Left renal pelvis (tissue), 4 donors: Measurements from ENCODE around the gene GSDME. TPM values are rescaled to one million over a fixed set of nuclear protein-coding genes. Genes with fewer than 3 reads are reported as not detected.

Source experiments
- DNase-seq, 4 donors: peaks; one replicate each; pipeline ENCODE4 v3.0.0-alpha.2; 2013; ENCODE audit warnings: low read depth in 4 of 4, low spot score in 3 of 4
- polyA plus RNA-seq, 4 donors: library from polyadenylated mRNA; unstranded; fragments of 120-200 nt; gene quantifications; one replicate each; pipeline ENCODE4 v1.2.1, GENCODE V29; 2013; ENCODE audit not compliant: insufficient read length in 4 of 4

Gene GSDME
- polyA plus RNA-seq, 4 donors: 10.4 to 15.1 (median 14.4) TPM

- no peak for DNase-seq
Observed at GRCh38 chr7:24707988-24708615, 49.2 kb downstream of the GSDME start.

DNA sequence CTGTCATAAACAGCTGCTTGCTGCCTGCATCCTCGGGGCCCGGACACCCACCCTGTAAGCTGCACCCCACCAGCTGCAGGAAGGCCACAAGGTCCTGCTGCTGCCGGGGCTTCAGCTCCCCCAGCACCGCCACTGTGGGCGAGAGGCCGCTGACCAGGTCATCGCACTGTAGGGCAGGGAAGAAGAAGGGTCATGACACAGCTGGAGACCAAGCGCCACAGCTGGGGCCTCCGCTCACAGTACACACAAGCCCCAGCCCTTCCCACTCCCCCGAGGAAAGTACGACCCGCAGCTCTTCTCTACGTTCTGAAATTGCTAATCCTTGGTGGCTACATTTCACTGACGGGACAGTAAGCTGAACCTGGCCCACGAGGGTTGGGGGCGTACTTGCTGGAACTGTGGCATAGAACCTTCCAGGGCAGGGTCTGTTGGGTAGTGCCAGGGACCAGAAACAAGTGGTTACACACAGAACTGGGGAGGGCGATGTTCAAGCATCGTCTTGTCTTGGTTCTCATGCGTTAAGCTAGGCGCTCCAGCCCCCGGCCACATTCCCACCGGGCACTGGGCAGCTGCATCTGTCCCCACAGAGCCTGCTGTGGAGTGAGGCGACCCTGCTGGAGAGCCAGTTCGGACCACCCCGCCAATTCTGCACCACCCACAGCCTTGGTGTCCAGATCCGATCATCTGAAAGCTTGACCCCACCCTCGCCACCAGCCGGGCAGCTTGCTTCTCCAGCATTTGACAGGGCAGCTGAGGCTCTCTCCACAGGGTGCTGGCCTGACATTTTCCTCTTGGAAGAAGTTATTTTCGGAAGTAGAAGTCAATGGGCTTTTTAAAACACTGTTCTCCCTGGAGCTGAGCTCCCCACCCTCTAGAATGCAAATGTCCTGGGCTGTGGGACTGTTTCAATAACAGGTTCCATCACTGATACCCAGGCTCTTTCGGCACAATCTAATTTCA lies 50.8 kb downstream of the GSDME start:
- DNase-seq: no peak

DNA sequence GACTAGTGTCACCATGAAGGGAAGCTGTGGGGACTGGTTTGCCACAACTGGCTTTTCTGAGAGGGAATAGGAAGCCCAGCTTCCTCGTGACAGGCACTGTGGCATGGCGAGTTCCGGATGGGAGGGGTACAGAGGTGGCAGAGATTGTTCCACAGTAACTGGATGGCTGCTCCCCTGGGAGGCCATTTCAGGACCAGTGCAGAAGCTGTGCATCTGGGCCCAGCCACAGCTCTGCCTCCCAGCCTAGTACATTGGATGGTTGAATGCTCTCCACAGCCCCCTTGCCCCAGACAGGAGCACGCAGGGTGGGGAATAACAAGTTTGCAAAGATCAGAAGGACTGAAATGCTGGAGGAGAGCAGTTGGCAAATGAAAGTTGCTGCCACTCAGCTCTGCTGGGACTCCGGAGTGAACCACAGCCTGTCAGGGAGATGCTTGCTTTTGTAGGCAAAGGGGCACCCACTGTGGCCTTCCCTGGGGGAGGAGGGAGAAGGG lies 51.8 kb downstream of the GSDME start:
- DNase-seq: no peak

- DNase-seq: no peak
Observed at GRCh38 chr7:24704311-24704710, 53.0 kb downstream of the GSDME start.

- no peak for DNase-seq
Observed at GRCh38 chr7:24703296-24703695, 54.0 kb downstream of the GSDME start.

DNA sequence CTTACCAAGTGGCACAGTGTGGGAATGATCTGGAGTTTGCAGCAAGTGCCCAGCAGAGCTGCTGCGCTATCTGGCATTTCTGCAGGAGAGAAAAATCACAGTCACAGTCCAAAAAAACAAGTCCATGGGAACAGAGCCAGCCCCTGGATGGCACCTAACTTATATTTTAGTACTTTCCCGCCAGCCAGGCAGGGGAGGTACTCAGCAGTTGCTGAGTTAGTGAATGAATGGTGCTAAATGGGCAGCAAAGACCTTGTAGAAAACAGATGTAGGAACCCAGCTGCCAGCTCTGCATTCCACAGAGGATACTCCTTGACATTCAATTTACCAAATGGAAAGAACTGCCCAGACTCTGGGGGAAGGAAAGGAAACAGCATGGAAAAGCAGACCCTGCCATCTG lies 54.5 kb downstream of the GSDME start:
- DNase-seq: no peak

- DNase-seq: no peak
Observed at GRCh38 chr7:24701261-24702235, 55.7 kb downstream of the GSDME start.

GRCh38 chr7:24700521-24701260 lies 56.6 kb downstream of the GSDME start:
- DNase-seq: no peak

DNA sequence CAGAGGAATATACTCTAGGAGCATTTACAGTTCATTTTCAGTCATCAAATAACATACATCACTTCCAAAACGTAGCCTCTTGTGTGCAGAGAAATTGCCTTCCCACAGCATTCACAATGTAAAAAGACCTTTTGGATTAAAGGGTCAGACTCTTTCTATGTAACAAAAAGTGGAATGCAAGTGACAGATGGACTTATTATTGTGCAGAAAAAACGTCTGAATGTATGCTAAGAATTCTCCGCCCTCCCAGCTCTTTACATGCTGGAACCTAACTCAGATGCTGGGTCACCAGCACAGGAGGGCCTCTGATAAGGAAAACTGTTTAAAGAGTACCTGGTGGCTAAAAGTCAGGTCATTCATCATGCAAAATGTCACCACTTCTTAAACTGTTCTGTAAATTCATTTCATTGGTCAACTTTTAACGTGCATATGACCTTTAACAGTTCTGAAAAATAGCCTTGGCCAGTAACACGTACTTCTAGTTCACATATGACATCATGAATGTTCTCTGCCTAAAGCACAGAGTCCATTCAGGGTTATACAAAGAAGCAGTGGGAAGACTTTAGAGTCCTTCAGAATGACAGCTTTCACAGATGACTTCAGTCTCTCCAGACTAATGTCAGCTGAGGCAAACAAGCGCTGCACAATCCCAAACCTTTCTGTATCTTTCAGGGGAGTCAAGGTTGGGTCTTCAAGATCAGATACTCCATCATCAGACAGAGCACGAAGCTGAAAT lies 58.6 kb downstream of the GSDME start:
- DNase-seq: no peak

GRCh38 chr7:24697416-24697815 lies 59.8 kb downstream of the GSDME start:
- DNase-seq: no peak

- no peak for DNase-seq
Observed at GRCh38 chr7:24692592-24692991, 64.7 kb downstream of the GSDME start.

- DNase-seq: no peak
Observed at GRCh38 chr7:24690251-24690650, 67.0 kb downstream of the GSDME start.

DNA sequence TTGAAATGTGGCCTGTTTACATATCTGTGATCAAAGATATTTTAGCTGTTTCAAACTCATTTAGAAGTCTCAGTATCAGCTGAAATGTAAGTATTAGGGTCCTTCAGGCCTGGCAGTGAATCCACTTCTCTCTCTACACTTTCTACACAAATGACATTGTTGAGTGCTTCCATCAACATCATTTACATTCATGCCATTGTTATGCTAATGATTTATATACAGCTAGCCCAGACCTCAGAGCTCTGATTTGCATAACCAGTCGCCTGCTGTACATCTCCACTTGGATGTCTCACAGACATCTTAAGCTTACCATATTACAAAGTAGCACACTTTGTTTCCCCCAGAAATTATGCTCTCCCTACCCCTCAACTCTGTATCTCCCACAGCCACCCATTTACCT lies 71.6 kb downstream of the GSDME start:
- DNase-seq: no peak

- DNase-seq: no peak
Observed at GRCh38 chr7:24670782-24671181, 86.5 kb downstream of the GSDME start.

DNA sequence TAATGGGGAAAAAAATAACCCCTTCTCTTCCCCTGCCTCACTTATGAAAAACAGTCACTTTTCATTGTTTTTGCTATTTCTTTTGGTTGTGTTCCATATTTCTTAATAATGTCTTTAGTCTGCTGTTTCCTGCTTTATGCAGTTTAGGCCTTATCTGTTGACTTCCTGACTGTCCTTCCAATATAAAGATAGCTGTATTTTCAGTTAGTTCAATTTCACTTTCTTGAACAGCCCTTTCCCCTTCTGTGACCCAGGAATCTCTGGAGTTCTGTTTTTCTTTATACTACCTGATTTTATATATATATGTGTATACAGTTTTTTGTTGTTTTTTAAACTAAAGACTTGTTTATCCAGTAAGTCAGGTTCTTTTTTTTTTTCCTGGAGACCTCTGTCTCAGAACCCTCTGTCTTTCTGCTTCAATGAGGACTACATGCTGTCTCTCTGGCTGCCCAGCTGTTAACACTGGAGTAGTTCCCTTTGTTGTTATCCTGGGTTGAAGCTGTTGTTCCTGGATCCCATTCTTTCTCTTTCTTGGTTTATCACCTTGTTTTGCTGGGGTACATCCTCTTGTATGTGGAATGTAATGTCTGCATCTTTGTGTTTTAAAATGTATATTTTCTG lies 87.2 kb downstream of the GSDME start:
- no peak for DNase-seq

DNA sequence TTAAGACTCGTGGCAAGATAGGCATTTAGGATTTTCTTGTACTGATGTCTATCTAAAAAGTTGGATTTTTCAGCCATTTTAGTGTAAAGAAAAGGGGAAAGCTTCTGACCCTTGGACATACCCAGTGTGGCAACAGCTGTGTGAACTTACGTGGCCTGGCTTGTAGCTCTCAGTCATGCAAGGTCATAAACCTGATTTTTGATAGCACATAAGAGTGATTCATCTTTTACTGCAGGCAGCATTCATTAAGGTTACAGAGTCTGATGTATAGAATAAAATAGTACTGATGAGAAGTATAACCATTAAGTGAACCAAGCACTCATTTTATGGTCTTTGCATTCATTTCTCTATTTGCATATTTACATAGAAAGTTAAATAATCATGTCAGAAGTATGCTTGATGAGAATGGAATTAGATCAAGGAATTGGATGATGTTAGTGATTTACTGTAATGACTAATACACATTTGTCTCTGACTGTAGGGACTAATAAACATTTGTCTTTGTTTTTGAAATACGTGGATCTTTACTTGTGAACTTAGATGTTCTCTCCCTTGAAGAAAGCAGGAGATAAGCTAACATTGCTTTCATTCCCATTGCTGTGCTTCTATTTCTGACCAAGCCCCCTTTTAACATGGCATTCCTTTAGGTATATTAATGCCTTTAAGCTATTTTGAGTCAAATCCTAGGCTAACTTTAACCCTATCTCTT lies 88.2 kb downstream of the GSDME start:
- no peak for DNase-seq

DNA sequence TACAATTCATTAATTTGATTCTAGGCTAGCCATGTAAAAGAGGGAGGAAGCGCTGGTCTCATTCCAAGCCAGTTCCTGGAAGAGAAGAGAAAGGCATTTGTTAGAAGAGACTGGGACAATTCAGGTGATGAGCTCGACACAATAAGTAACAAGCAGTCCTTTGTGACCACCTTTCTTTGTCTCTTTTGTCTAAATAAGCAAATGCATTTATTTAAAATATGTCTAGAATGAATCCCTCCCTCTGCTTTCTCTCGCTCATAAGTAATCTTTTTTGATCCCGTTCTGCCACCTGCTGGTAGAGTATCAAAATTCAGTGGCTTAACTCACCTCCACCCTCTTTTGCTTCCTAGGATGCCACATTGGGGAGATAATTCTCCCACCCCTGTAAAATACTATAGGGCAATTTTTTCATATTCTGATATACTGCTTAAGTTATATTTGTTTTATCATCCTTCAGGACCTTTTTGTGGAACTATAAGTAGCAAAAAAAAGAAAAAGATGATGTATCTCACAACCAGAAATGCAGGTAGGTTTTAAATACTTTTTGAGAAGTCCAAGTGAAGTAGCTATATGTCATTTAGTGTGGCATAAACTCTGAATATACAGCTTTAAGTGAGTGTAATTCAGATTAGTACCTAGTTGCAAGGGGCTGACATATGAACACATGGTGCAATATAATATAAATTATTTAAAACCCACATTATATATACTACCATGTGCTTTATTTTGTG lies 91.5 kb downstream of the GSDME start:
- DNase-seq: peak; percentile 5 to 25 (median 7)

GRCh38 chr7:24660546-24660945 lies 96.7 kb downstream of the GSDME start:
- DNase-seq: no peak
